Suprapubic skin (tissue), 4 donors: Measurements from ENCODE around the gene CACNG7. TPM values are rescaled to one million over a fixed set of nuclear protein-coding genes. Genes with fewer than 3 reads are reported as not detected.
A peak's percentile ranks its signal among the peaks of the same experiment; 100 is the strongest.

Source experiments
- DNase-seq, 2 donors: peaks; one replicate each; pipeline ENCODE4 v3.0.0-alpha.2; 2019; ENCODE audit warnings: low spot score in 2 of 2
- H3K27ac ChIP-seq: fragments of 200-600 bp; sonication (generic); one replicate; pipeline ENCODE4 v1.5.1; 2019
- H3K27me3 ChIP-seq: fragments of 200-600 bp; sonication (generic); one replicate; pipeline ENCODE4 v1.5.1; 2019
- H3K36me3 ChIP-seq: fragments of 200-600 bp; sonication (generic); one replicate; pipeline ENCODE4 v1.5.1; 2019
- H3K4me1 ChIP-seq: fragments of 200-600 bp; sonication (generic); one replicate; pipeline ENCODE4 v1.5.1; 2019
- H3K4me3 ChIP-seq: fragments of 200-600 bp; sonication (generic); one replicate; pipeline ENCODE4 v1.5.1; 2019; ENCODE audit warnings: mild to moderate bottlenecking
- H3K9me3 ChIP-seq: fragments of 200-600 bp; sonication (generic); one replicate; pipeline ENCODE4 v1.5.1; 2019
- CTCF ChIP-seq, 2 donors: fragments of 200-600 bp in 1 of 2; fragments of 450-650 bp in 1 of 2; sonication (generic) in 1 of 2; IDR thresholded peaks; one replicate each; pipeline ENCODE4 v1.5.1; 2016 to 2019; ENCODE audit warnings: antibody characterized with exemption in 2 of 2, mild to moderate bottlenecking in 1 of 2, moderate library complexity in 1 of 2
- EP300 ChIP-seq: sonication (generic); formaldehyde crosslinking; IDR thresholded peaks from one replicate; pipeline ENCODE4 v1.6.1; 2017; ENCODE audit warnings: antibody characterized with exemption
- POLR2A ChIP-seq, 2 donors: fragments of 450-650 bp; IDR thresholded peaks; one replicate each; pipeline ENCODE4 v1.6.1; 2017; ENCODE audit warnings: antibody characterized with exemption in 2 of 2, mild to moderate bottlenecking in 2 of 2, moderate library complexity in 2 of 2
- POLR2AphosphoS5 ChIP-seq, 3 donors: sonication (generic); formaldehyde crosslinking; IDR thresholded peaks; one replicate each; pipeline ENCODE4 v1.6.1; 2017; ENCODE audit warnings: antibody characterized with exemption in 3 of 3
- WGBS: methylation state at CpG from one replicate; pipeline ENCODE4 v1.1.5; 2018; 5-methylcytosine and 5-hydroxymethylcytosine counted together
- total RNA-seq, 4 donors: library from RNA; depleted of rRNA; stranded (reverse); fragments of >200 nt; gene quantifications; one replicate each; pipeline ENCODE4 v1.1.0, GENCODE V29; 2016

CACNG7 gene
- total RNA-seq, 4 donors from 2014 or later, result not detected

GRCh38 chr19:53991224-53992113 is 82.4 kb downstream of the CACNG7 start, which contains the start of gene CACNG6:
TSS of gene CACNG6 (plus strand) at chr19:53991637. CDS start at chr19:53992878, 1,241 bp downstream.
- H3K27me3 ChIP-seq, result peaks cover 70% of the 10 kb centered on the region
- DNase-seq, result no peak
- no peaks in the 10 kb centered on the region for H3K9me3 ChIP-seq

GRCh38 chr19:53992211-53992610 is 83.1 kb downstream of the CACNG7 start:
- peaks cover 8% of the 10 kb centered on the region for H3K4me1 ChIP-seq
- H3K36me3 ChIP-seq, result no peaks in the 10 kb centered on the region
- 75% methylated on average over 9 of the region's 9 CpGs for WGBS
- TF ChIP-seq EP300, result no peak
- TF ChIP-seq POLR2A (IDR thresholded peaks at IDR 0.05), result no peak
- no peak for TF ChIP-seq CTCF (IDR thresholded peaks at IDR 0.05)
- no peak for TF ChIP-seq POLR2AphosphoS5 (IDR thresholded peaks at IDR 0.05)
- H3K27me3 ChIP-seq, result peaks cover 72% of the 10 kb centered on the region
- no peak overlapping the region for H3K27ac ChIP-seq
- no peak for DNase-seq
- H3K9me3 ChIP-seq, result no peaks in the 10 kb centered on the region
- no peak overlapping the region for H3K4me3 ChIP-seq

More at GRCh38 chr19:53991224-53992113, 82.4 kb downstream of the CACNG7 start, which contains the start of gene CACNG6:
- Histone ChIP-seq H3K36me3 (no peaks in the 10 kb centered on the region), H3K27ac (no peak within 1 kb of the TSS), H3K4me3 (peak within 1 kb of the TSS; percentile 47), H3K4me1 (peaks cover 8% of the 10 kb centered on the region)
- WGBS, result 4% methylated on average over 57 of the region's 66 CpGs
- TF ChIP-seq CTCF (IDR thresholded peaks at IDR 0.05), result no peak
- TF ChIP-seq POLR2AphosphoS5 (IDR thresholded peaks at IDR 0.05), result no peak
- no peak for TF ChIP-seq POLR2A (IDR thresholded peaks at IDR 0.05)
- TF ChIP-seq EP300, result no peak

- H3K9me3 ChIP-seq, result no peaks in the 10 kb centered on the region
- peaks cover 78% of the 10 kb centered on the region for H3K27me3 ChIP-seq
- no peak for TF ChIP-seq EP300
- TF ChIP-seq POLR2A (IDR thresholded peaks at IDR 0.05), result no peak
- TF ChIP-seq CTCF (IDR thresholded peaks at IDR 0.05), result no peak
- no peak for TF ChIP-seq POLR2AphosphoS5 (IDR thresholded peaks at IDR 0.05)
- WGBS, result 46% methylated on average over 6 of the region's 43 CpGs
- H3K4me1 ChIP-seq, result peaks cover 8% of the 10 kb centered on the region
- H3K27ac ChIP-seq, result no peak overlapping the region
- no peak overlapping the region for H3K4me3 ChIP-seq
- H3K36me3 ChIP-seq, result no peaks in the 10 kb centered on the region
- DNase-seq, result no peak
Observed at GRCh38 chr19:53992815-53993214, 83.7 kb downstream of the CACNG7 start.

GRCh38 chr19:53993448-53993847 is 84.4 kb downstream of the CACNG7 start:
- WGBS, result 71% methylated on average over 1 of the region's 3 CpGs
- Histone ChIP-seq H3K4me3 (no peak overlapping the region), H3K27me3 (peaks cover 78% of the 10 kb centered on the region), H3K36me3 (no peaks in the 10 kb centered on the region), H3K27ac (no peak overlapping the region), H3K4me1 (peaks cover 8% of the 10 kb centered on the region), H3K9me3 (no peaks in the 10 kb centered on the region)
- TF ChIP-seq EP300 (no peak), CTCF (IDR thresholded peaks at IDR 0.05) (no peak), POLR2AphosphoS5 (IDR thresholded peaks at IDR 0.05) (no peak), POLR2A (IDR thresholded peaks at IDR 0.05) (no peak)
- no peak for DNase-seq

Other genes with a start within 250 kb of the CACNG7 start
- under 1 TPM in 1 of 4 donors, not detected in 3; 0.18 TPM for gene NLRP12, start 85.0 kb upstream of the CACNG7 start, total RNA-seq
- 10 to 100 TPM; 27.5 to 72.4 (median 67.4) TPM for gene MYADM, start 41.4 kb upstream of the CACNG7 start, total RNA-seq
- not detected for gene PRKCG, start 27.1 kb upstream of the CACNG7 start, total RNA-seq
- gene CACNG8, start 53.7 kb downstream of the CACNG7 start, total RNA-seq, result under 1 TPM in 2 of 4 donors, not detected in 2; 0.08 to 0.25 TPM
- not detected for gene CACNG6, start 82.4 kb downstream of the CACNG7 start, total RNA-seq
- not detected for gene VSTM1, start 154.6 kb downstream of the CACNG7 start, total RNA-seq
- gene TARM1, start 172.1 kb downstream of the CACNG7 start, total RNA-seq, result not detected
- 1 to 10 TPM in 3 of 4 donors, under 1 TPM in 1; 0.49 to 2.7 (median 1.8) TPM for gene OSCAR, start 191.5 kb downstream of the CACNG7 start, total RNA-seq
- gene NDUFA3, start 193.6 kb downstream of the CACNG7 start, total RNA-seq, result 10 to 100 TPM; 23.1 to 71.9 (median 46.4) TPM
- gene TFPT, start 206.4 kb downstream of the CACNG7 start, total RNA-seq, result 10 to 100 TPM in 3 of 4 donors, 1 to 10 TPM in 1; 7.8 to 16.5 (median 11.5) TPM
- gene PRPF31, start 206.5 kb downstream of the CACNG7 start, total RNA-seq, result 10 to 100 TPM; 49.6 to 75.3 (median 55.4) TPM
- 10 to 100 TPM; 27.3 to 40.7 (median 35.2) TPM for gene CNOT3, start 228.5 kb downstream of the CACNG7 start, total RNA-seq